Activated effector memory CD4-positive, alpha-beta T cell treated with Interleukin-2 at 50 U/mL for 16 hours (primary cell): Measurements from ENCODE around the gene SLC8A2.
A peak's percentile ranks its signal among the peaks of the same experiment; 100 is the strongest.
"Not testable (repeated sequence)": the region's sequence is repeated elsewhere in the genome, so short reads cannot be mapped to it uniquely, and the experiment has no call there.

Source experiments
- DNase-seq: peaks from one replicate; pipeline ENCODE4 v3.0.0-alpha.2; 2020

SLC8A2 gene

GRCh38 chr19:47486900-47487299 is 15.2 kb upstream of the SLC8A2 start:
- DNase-seq = no peak

- not testable (repeated sequence) for DNase-seq
Measured at GRCh38 chr19:47486220-47486619, 14.5 kb upstream of the SLC8A2 start.

GRCh38 chr19:47485210-47485609 is 13.5 kb upstream of the SLC8A2 start:
- DNase-seq = no peak

- DNase-seq = peak; percentile 82
Measured at GRCh38 chr19:47483800-47484690, 12.4 kb upstream of the SLC8A2 start, which contains the start of gene KPTN. Gene KPTN, minus strand, starts transcription at chr19:47484219. Its CDS starts 59 bp downstream, at chr19:47484160.

- no peak for DNase-seq
Measured at GRCh38 chr19:47483200-47483599, 11.5 kb upstream of the SLC8A2 start.

GRCh38 chr19:47481460-47482052 is 9.9 kb upstream of the SLC8A2 start:
- no peak for DNase-seq

GRCh38 chr19:47480658-47481057 is 9.0 kb upstream of the SLC8A2 start:
- DNase-seq = no peak

- DNase-seq = no peak
Measured at GRCh38 chr19:47479701-47480503, 8.2 kb upstream of the SLC8A2 start.

- DNase-seq = no peak
Measured at GRCh38 chr19:47476438-47476972, 4.8 kb upstream of the SLC8A2 start.

- DNase-seq = no peak
Measured at GRCh38 chr19:47475465-47475864, 3.8 kb upstream of the SLC8A2 start.

GRCh38 chr19:47473336-47473735 is 1.6 kb upstream of the SLC8A2 start:
- no peak for DNase-seq

- DNase-seq = no peak
Measured at GRCh38 chr19:47471381-47471732, 336 bp downstream of the SLC8A2 start.

- DNase-seq = no peak
Measured at GRCh38 chr19:47470447-47471195, 1.1 kb downstream of the SLC8A2 start.

GRCh38 chr19:47469719-47470118 is 2.0 kb downstream of the SLC8A2 start:
- no peak for DNase-seq

GRCh38 chr19:47469363-47469700 is 2.4 kb downstream of the SLC8A2 start:
- DNase-seq = no peak

GRCh38 chr19:47467914-47468313 is 3.8 kb downstream of the SLC8A2 start:
- no peak for DNase-seq

- no peak for DNase-seq
Measured at GRCh38 chr19:47465957-47466356, 5.7 kb downstream of the SLC8A2 start.

- no peak for DNase-seq
Measured at GRCh38 chr19:47464675-47465419, 6.8 kb downstream of the SLC8A2 start.

GRCh38 chr19:47461876-47462275 is 9.8 kb downstream of the SLC8A2 start:
- no peak for DNase-seq

- DNase-seq = no peak
Measured at GRCh38 chr19:47459477-47459876, 12.2 kb downstream of the SLC8A2 start.

GRCh38 chr19:47458672-47459071 is 13.0 kb downstream of the SLC8A2 start:
- no peak for DNase-seq
